GM12865 (cell line): Measurements from ENCODE around the gene CYTH1.

Experiments
- DNase-seq: peaks from one replicate; pipeline ENCODE4 v3.0.0; 2010; ENCODE audit warnings: low read depth
- H3K4me3 ChIP-seq: 2 replicates; pipeline ENCODE4 v1.5.1; 2011; ENCODE audit warnings: mild to moderate bottlenecking, low read depth, low read length, control low read depth
- TF ChIP-seq, protein P1 (sequence below): IDR thresholded peaks from 2 replicates; pipeline ENCODE4 v1.5.1; 2011; ENCODE audit warnings: low read length, control low read depth, low read depth, inconsistent platforms; ENCODE audit not compliant: insufficient read depth; ENCODE audit errors: missing control alignments

CYTH1 gene

DNA sequence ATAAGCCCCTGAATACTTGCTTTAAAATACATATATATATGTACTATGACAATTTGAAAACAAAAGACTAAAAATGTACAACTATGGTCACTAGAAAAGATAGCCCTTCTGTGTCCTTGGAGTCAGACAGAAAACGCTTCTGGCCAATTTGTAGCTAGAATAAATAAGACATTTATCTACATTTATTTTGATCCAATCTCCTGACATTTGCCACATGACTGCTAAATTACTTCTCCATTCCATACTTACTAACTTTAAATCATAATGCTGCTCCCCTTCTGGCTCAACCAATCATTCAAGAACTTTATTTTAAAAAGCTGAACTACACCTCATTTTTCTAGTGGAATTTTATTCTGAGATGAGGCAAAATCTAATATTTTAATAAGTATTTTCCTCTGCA is 65.8 kb downstream of the CYTH1 start:
- TF ChIP-seq, protein P1, sequence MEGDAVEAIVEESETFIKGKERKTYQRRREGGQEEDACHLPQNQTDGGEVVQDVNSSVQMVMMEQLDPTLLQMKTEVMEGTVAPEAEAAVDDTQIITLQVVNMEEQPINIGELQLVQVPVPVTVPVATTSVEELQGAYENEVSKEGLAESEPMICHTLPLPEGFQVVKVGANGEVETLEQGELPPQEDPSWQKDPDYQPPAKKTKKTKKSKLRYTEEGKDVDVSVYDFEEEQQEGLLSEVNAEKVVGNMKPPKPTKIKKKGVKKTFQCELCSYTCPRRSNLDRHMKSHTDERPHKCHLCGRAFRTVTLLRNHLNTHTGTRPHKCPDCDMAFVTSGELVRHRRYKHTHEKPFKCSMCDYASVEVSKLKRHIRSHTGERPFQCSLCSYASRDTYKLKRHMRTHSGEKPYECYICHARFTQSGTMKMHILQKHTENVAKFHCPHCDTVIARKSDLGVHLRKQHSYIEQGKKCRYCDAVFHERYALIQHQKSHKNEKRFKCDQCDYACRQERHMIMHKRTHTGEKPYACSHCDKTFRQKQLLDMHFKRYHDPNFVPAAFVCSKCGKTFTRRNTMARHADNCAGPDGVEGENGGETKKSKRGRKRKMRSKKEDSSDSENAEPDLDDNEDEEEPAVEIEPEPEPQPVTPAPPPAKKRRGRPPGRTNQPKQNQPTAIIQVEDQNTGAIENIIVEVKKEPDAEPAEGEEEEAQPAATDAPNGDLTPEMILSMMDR: no peak
- no peak for DNase-seq
- H3K4me3 ChIP-seq: peak overlapping the region; percentile 67

DNA sequence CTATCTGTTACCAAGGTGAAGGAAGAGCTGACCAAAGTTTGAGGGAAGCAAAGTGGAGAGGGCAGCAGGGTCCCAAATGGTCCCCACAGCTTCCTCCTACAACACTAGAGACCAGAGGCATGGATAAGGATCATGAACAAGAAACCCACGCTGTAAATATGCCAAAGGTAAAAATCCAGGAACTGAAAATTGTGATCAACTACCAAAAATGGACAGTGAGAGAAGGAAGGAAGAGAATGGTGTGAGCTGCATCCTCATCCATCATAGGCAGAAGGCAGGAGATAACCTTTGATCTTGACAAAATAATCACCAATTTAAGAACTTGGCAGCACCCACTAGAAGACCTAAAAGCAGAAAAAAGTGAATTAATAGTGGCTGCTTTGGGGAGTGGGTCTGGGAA is 66.2 kb downstream of the CYTH1 start:
- TF ChIP-seq, protein P1: no peak
- peak overlapping the region; percentile 67 for H3K4me3 ChIP-seq
- DNase-seq: no peak

DNA sequence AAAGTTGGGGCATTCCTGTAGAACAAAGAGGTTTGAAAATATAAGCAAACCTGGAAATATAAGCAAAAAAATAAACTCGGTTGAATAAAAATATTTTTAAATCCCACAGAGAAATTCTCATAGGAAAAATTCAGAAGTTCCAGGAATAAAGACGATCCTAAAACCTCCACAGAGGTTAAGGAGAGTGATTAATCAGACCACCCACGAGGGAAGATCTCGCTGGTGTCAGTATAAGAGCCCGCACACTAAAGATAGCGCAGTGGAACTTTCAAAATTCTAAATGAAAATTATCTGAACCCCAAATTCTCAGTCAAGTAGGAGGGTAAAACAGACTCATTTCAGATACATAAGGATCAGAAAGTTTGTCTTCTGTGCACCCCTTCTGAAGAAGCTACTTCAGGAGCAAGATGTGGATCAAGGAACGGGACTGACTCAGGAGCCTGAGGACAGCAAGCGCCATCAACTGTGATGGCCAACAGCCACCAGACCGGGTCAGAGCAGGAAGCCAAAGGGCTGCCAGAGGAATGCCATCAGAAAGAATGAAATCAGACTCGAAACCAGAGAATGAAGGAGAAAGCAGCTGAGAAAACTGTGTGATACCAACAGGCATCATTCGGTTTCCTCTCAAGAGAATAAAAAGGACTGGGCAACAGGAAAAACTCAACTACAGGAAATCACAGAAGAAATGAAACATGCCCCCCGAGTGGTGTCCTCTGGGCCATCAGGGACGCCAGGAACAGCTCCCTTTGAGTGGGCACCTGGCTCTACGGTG is 66.9 kb downstream of the CYTH1 start:
- TF ChIP-seq, protein P1: no peak
- H3K4me3 ChIP-seq: peak overlapping the region; percentile 67
- peak; percentile 56 for DNase-seq

DNA sequence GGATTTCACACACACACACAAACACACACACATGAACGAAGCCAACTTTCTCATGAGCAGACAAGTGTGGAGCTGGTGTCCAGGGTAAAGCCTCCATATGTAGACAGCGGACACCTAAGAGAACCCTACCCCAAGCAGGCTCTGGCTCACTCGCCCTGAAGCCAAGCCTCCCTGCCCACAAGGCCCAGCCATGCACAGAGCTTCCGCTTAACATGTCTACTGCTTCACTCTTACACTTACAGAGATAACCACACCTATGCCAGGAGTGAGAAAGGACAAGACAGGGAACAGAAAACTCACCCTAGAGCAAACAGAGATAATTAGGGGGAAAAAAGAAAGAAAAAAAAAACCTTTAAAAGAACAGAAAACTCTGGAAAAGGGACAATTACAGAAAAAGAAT is 67.5 kb downstream of the CYTH1 start:
- DNase-seq: peak; percentile 84
- peak overlapping the region; percentile 67 for H3K4me3 ChIP-seq
- TF ChIP-seq, protein P1: no peak

DNA sequence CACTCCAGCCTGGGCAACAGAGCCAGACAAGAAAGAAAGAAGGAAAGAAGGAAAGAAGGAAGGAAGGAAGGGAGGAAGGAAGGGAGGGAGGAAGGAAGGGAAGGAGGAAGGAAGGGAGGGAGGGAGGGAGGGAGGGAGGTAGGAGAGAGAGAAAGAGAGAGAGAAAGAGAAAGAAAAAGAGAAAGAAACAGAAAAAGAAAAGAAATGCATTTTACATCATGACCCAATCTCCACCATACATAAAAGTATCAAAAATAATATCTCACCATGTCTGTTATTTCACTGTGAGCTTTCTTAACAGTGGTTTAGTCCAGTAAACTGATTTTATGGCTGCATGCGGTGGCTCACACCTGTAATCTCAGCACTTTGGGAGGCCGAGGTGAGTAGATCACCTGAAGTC is 70.0 kb downstream of the CYTH1 start:
- H3K4me3 ChIP-seq: no peak overlapping the region
- DNase-seq: no peak
- TF ChIP-seq, protein P1: no peak

DNA sequence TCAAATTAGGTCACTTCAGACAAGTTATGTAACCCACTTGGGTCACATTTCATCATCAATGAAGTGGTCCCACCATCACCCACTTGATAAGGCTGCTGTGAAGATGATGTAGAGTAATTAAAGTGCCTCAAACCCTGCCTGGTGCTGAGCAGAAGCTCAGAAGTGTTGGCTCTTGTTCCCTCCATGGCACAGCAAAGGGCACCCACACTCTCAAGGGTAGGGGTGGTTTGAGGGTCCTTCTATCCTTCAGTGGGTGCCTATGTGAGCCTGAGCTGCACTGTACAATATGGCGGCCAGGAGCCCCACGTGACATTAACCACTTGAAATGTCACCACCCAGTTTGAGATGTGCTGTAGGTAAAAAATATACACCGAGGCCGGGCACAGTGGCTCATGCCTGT is 71.5 kb downstream of the CYTH1 start:
- TF ChIP-seq, protein P1: no peak
- peak overlapping the region; percentile 63 for H3K4me3 ChIP-seq
- peak; percentile 57 for DNase-seq

DNA sequence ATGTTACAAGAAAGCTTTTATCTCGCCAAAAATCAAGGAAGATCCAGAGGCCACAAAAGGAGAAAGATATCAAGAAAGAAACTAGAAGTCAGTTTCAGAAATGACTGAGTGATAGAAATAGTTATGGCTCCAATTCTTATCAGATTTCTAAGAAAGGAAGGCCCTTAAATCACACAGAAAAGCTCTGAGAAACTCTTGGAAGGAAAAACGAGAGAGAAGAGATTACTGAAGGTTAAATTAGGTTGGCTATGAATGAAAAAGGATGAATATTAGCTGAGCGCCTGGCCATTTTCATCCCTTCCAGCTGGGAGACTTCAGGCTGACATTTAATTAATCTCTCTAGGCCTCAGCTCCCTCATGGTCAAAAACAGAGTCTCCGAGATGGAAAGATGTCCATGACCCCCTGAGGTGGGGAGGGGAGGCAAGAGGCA is 72.3 kb downstream of the CYTH1 start:
- TF ChIP-seq, protein P1: no peak
- no peak for DNase-seq
- H3K4me3 ChIP-seq: peak overlapping the region; percentile 63
